Stimulated activated CD8-positive, alpha-beta memory T cell treated with anti-CD3 and anti-CD28 coated beads, Interleukin-4, amount 100 ng/mL, for 1 hour (primary cell): ENCODE measurements around the gene LY9.

Source experiments
- DNase-seq, 2 donors: peaks; one replicate each; pipeline ENCODE4 v3.0.0-alpha.2; 2020; ENCODE audit warnings: low read depth in 2 of 2, low spot score in 1 of 2

Gene LY9

DNA sequence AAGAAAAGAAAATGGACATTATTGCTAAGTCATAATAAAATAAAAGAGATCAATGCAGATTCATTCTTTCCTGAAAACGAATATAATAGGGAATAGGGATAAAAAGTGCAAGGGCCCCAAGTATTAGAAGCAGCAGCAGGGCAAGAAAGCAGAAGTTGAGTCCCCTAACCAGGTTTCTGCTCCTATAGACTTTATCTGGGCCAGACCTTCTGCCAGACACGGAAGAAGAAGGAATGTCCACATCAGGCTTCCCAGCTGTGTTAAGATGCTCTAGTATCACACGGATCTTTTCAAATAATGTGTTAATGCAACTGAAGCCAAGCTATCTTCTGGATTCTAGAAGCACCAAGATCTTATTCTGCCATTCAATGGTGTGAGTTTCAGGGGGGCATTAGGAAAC lies 39.8 kb downstream of the LY9 start:
- no peak for DNase-seq

DNA sequence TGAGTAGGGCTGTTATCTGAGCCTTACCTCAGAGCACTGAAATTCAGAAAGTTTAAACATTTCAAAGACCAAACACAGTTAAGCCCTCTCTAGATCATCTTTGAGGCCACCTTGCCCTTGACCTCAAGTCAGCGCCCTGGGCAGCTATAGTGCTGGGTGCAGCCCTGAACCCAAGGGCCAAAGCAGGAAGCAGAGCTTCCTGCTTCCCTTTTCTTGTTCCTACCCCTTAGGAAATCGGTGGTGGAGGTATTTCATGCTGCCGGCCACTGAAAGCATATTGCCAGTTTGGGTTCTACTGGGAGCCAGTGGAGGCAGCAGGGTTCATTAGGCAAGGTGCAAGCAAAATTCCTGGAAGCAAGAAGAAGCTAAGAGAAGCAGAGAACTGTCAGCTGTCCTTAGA lies 40.6 kb downstream of the LY9 start:
- no peak for DNase-seq

DNA sequence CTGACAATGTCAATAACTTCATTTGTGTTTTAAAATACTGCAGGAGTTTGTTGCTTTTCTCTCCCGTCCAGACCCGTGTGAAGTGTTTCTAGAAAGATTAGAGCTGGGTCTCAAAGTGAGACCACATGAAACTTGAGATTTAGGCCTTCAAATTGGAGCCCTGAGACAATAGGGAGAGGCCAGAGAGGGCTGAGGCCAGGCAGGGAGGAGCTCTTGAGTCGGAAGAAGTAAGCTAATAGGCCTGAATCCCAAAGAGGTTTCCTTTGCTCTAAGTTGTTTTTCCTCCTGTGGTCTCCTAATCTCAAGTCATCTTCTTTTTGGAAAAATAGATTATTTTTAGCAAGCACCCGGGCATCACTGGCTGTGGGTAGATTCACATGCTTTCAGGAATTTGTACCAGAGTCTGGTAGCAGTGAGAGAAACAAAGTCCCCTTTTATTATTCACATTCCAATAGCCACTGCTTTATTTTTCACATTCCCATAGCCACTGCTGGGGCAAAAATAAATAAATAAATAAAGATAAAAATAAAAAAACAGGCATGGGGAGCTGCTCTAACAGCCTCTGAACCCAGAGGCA lies 41.1 kb downstream of the LY9 start:
- no peak for DNase-seq

DNA sequence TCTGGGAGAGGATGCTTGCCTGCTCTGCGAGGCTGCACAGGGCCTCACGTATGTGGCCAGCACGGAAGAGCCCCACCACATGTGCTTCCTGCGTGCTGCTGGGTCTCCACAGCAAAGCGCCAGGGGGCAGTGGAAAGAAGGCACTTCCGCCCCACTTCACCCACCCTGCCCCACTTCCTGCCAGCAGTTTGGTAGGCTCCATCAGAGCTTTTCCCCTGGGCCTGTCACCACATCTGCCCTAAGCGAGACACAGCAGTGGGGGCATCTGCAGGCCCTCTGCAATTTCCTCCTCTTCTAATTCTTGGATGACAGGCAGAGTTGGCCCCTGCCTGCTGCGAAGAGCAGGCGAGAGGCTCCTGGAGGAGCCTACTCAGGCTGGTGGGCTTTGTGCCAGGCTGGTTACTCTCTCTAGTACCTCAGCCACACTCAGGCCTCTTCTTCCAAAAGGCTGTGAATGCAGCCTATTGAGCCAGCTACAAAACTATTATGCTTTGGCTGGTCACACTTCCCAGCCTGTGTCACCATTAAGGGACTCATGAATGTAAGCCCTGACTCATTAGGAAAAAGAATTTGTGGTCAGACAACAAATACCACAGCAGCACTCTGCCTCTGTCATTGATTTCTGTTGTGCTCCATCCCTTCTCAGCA lies 41.7 kb downstream of the LY9 start:
- peak; percentile 69 to 70 for DNase-seq

DNA sequence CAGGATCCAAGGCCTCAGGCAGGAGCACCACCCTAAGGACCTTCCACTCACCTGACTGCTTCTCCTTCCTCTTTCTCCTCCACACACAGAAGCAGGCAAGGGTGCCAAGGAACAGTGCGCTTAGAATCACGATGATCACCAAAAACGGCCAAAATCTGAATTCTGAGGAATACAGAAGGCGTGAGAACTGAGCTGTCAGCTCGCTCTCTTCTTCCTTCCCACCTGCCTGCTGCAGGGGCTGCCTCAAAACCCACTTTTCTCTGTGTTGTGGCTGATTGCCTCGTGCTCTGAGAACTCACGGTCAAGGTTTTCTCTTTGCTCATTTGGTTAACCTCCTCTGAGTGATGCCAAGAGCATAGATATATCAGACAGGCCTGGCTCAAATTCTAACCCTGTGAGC lies 42.9 kb downstream of the LY9 start:
- DNase-seq = no peak

DNA sequence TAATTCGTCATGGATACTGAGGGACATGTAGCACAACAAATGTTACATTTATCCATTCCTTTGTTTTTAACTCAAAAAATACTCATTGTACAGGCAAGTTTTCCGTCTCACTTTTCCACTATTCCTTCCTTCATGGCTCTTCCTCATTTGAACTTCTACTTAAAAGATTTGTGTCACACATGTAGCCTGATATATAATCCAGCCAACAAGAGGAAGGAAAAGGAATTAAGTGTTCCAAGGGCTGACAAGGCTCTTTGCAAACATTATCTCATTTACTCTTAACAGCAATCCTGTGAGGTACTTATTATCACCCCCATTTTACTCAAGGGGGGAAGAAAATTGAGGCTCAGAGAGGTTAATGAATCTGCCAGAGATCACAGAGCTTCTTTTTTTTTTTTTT lies 43.8 kb downstream of the LY9 start:
- no peak for DNase-seq

DNA sequence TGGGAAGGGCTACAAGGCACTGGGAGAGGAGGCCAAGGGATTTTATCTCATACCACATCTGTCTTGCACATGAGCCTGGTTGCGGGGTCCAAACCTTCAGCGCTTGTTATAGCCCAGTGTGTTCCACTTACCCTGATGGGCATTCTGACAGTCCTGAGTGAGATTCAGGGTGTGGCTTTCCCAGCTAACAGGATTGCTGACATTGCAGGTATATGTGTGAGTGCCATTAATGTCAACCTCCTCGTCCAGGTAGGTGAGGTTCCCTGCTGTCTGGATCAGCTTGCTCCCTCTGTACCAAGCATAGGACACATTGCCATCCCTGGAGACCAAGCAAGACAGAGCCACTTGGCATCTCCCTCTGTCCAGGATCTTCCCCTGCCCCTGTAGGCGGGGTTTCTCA lies 45.1 kb downstream of the LY9 start:
- DNase-seq = no peak

DNA sequence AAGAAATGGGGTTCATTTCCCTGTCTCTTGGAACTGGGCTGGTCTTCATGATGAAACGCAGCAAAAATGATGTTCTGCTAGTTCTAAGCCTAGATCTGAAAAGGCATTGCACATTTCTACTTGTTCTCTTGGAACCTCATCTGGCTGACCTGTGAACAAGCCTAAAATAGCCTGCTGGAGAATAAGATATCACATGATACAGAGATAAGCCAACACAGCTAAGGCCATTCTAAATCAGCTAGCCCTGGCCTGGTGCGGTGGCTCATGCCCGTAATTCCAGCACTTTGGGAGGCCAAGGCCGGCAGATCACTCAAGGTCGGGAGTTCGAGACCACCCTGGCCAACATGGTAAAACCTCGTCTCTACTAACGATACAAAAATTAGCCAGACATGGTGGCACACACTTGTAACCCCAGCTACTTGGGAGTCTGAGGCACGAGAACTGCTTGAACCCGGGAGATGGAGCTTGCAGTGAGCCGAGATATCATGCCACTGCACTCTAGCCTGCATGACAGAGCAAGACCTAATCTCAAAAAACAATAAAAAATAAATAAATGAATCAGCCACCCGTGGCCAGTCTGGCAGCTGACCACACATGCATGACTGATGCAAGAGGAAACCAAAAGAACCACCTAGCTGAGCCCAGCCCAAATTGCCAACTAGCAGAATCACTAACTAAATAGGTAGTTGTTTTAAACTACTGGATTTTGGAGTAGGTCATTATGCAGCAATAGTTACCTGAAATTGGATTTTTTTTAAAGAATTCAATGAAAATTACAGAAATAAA lies 48.7 kb downstream of the LY9 start:
- DNase-seq = no peak

DNA sequence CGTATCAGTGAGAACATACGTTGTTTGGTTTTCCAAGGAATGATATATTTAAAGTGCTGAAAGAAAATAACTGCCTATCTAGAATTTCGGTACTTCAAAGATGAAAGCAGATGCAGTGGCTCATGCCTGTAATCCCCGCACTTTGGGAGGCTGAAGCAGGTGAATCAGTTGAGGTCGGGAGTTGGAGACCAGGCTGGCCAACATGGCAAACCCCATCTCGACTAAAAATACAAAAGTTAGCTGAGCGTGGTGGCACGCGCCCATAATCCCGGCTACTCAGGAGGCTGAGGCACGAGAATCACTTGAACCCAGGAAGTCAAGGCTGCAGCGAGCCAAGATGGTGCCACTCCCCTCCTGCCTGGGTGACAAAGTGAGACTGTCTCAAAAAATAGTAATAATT lies 50.3 kb downstream of the LY9 start:
- no peak for DNase-seq

DNA sequence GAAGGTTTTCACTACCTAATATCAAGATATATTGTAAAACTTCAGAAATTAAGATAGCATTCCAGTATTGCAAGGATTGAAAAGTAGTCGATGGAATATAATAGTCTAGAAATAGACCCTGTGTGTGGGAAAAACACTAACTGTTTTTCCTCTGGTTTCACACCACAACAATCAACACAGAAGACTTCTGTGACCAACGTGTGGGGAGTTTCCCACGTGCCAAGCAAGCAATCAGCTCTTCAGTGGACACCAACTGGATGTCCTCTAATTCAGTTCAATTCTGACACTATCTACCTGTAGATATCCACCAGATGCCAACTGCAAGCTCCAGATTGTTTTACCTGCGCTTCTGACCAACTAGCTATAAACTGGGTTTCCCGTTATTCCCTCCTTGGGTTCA lies 54.6 kb downstream of the LY9 start:
- no peak for DNase-seq

DNA sequence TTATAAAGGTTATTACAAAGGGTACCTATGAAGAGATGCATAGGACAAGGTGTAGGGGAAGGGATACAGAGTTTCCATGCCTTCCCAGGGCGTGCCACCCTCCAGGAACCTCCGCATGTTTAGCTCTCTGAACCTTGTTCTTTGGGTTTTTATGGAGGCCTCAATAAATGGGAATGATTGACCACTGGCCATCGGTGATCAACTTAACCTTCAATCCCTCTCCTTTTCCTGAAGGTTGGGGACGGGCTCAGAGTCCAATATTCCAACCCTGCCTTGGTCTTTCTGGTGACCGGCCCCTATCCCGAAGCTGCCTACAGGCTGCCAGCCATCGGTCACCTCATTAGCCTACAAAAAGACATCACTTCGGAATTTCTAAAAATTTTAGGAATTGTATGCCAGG lies 55.0 kb downstream of the LY9 start:
- DNase-seq = no peak

DNA sequence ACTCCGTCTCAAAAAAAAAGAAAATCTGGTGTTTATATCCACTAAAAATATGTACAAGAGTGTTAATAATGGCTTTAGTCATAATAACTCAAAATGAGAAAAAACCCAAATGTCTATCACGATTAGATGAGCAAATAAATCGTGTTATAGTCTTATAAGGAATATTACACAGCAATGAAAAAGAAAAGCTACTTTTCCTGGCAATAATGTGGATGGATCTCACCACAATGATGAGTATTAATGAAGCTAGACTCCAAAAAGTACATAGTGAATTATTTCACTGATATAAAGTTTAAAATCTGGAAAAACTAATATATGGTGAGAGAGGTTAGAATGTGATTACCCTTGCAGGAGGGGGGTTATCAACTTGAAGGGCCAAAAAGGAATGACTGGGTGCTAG lies 57.0 kb downstream of the LY9 start:
- DNase-seq = no peak

DNA sequence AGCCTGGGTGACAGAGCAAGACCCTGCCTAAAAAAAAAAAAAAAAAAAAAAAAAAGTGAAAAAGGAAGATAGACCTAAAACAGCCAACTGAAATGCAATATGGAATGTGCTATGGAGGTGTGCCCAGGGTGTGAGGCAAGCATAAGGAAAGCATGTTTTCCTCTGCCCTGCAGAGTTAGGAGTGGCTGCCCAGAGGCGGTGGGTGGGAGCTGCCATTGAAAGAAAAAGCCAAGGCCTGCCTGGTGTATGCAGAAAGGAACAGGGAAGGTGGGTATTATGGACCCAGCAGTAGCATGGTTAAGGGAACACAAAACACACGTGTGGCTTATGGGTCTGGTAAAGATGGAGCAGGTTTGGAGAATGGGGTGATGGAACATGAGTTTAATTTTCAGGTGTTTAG lies 57.8 kb downstream of the LY9 start:
- no peak for DNase-seq

DNA sequence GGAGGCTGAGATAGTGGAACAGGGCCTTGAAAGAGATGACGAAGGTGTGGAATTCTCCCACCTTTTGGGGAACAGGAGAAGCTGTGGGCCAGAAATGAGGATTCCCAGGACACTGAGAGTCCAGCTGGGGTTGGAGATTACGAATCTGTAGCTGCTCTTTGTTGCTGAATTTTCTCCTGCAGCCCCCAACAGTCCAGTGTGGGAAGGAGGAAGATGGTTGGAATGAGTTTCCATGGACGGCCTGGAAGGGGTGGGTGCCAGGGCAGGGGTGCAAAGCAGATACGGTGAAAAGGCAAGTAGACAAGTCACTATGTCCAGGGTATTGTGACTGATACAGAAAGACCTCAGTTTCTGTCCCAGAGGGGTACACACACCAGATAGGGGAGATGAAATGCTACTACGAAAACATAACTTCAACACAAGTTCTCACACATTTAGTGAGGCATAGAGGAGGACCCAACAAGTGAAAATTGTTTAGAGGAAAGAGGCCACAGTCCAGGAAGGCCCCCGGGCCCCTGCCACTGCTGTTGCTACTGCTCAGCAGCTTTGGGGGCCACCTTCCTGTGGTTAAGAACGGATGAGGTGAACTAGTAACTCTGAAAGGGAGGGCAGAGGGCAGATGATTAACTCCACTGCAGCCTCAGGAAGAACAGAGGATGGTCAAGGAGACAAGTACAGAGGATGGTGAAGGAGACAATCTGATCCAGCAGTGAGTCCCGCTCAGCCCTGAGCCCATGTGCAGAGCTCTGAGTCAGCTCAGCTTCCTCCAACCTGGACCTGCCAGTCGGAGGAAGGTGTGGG lies 59.4 kb downstream of the LY9 start:
- DNase-seq = no peak

DNA sequence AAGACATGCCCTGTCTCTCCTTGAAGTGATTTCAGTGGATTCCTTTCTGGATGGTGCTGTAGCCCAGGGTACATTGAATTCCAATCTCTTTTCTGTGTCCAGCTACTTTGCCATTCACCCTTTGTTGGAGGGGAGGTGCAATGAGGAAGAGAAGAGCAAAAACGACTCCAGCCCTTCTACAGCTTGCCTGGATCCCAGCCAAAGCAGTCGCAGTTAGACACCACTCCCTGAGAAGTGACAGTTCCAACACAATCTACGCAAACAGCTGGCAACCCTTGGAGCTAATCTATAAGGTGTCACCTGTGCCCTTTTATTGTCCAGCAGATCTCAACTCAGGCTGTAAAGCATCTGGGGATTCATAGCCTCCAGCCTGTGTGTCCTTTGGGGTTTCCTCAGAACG lies 62.1 kb downstream of the LY9 start:
- DNase-seq = no peak

DNA sequence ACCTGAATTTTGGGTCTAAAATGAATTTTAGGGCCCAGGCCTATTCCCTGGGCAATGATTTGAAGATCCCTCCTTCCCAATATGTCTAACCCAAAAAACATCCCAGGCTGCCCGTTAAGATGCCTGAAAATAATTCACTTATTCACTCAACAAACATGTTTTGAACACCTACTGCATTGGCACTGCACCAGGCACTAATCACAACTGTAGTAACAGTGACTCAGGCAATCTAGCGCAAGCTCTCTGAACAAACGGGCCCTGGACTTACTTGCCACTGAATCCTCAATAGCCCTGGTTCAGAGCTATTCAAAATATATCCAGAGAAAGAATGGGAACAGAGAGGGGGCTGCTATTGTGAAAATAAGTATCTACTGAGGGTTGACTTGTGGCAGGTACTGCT lies 62.5 kb downstream of the LY9 start:
- DNase-seq = no peak

DNA sequence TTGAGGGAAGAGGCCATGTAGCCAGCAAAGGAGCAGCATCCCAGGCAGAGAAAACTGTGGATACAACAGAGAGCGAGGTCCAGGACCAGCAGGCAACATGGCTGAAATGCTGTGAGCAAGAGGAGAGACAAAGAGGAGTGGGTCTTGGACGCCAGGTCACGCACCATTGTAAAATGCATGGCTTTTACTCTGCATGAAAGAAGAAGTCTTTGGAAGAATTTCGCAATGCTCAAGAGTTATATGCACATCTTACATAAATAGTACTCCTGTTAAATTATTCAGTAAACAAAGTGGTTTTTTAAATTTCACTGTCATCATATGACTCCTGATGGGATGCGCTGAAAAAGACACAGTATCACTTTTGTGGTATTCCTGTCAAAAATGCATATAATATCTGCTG lies 63.2 kb downstream of the LY9 start:
- no peak for DNase-seq

DNA sequence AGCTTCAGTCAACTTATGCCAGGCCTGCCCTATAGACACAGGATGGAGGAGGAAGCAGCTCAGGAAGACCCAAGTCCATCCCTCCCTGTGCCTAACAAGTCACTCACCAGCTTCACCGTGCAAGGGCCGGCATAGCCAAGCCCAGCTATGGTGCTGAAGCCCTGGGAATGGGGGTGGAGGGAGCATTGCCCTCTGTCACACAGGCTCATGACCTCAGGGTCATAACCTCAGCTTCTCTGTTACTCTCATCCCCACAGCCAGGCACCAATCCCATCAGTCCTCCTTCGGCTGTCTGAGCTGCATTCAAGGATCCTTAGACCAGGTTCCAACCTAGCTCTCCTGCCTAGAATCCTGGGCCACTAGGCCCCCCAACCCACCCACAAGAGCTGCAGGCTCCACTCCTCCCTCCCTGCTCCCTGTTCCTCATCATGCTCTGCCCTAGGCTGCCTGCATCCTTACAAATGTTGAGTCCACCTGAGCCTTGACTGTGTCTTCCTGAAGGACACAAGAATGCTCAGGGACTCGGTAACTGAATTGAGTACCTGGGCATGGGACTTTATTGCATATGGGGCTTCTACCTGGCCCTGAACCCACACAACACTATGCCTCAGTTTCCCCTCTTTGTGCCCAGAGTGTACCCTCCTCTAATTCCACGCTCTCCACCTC lies 65.0 kb downstream of the LY9 start:
- no peak for DNase-seq

DNA sequence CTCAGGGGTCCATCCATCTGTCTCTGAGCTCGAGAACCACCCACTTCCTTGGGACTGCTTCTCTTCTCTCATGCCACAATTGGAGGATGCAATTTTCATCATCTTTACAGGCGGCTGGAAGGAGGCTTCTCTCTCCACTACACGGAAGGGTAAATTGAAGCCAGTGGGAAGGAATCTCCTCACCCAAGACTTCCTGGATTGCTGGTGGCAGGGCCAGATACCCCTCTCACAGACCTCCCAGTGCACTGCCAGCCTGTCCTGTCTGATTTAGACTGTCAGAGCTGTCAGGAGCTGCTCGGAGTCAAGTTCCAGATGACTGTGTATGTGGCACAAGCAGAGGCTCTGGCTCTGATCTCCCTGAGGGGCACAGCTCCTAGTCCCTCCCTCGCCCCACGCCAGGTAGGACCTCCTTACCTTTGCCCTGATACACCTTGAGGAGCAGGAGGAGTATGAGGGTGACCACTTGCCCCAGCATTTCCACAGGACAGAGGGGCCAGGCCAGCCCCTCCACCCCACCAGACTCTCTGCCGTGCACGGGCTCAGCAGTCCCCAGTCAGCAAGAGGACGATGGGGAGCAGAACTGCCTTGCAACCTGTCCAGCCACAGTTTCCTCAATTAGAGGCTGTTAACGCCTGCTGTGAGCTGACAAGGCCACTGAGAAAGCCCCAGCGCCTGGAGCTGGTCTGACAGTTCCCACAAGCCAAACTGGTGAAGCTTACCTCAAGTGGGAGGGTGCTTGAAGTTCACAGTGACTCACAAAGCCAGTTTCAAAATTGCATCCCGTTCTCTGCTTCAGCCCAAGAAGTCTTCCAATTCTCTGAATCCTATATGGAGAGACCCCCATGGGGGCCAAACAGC lies 66.5 kb downstream of the LY9 start, which contains the start of gene CD244:
Gene CD244 (minus strand): TSS at position 685 of the 858 bp plus-strand sequence. CDS start 210 bp downstream, at position 475.
- DNase-seq = no peak

DNA sequence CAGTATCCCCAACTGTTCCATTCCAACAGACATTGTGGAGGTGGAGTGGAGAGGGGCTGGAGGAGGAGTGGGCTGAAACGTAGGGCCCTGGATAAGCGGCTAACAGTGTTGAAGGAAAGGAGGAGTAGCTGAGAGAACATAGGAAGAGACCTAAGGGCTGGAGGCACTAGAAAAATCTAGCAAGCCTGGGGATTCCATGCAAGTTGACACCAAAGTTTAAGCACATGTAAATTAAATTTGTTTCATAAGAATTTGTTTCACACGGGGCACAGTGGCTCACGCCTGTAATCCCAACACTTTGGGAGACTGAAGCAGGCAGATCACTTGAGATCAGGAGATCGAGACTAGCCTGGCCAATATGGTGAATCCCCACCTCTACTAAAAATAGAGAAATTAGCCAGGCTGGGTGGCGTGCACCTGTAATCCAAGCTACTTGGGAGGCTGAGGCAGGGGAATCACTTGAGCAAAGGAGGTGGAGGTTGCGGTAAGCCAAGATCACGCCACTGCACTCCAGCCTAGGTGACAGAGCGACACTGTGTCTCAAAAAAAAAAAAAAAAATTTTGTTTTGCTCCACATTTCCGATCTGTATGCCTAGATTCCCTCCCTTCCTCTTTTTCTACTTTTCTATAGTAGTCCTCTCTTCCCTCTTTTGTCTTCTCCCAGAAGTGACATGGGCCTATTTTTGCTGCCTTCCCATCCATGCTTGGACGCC lies 67.2 kb downstream of the LY9 start:
- no peak for DNase-seq
